GM13976 (cell line): ENCODE results near the gene MCOLN2.
"Not testable (repeated sequence)": the region's sequence is repeated elsewhere in the genome, so short reads cannot be mapped to it uniquely, and the experiment has no call there.

Experiments used
- DNase-seq: peaks from one replicate; pipeline ENCODE4 v3.0.0; 2012; ENCODE audit warnings: low spot score
- in situ Hi-C: fragments of 300-500 bp; cut with MboI; formaldehyde crosslinking; loops from one replicate; pipeline ENCODE4 v1.12.0; 2022; ENCODE audit warnings: low sequenced_read_pairs, mixed read lengths, inconsistent platforms; ENCODE audit not compliant: unreplicated experiment
- TF ChIP-seq, protein P1 (sequence below): IDR thresholded peaks from 2 replicates; pipeline ENCODE4 v1.5.1; 2012; ENCODE audit warnings: borderline replicate concordance, mild to moderate bottlenecking; ENCODE audit not compliant: insufficient read depth; ENCODE audit errors: extremely low read depth, missing control alignments, control extremely low read depth

MCOLN2 gene

DNA sequence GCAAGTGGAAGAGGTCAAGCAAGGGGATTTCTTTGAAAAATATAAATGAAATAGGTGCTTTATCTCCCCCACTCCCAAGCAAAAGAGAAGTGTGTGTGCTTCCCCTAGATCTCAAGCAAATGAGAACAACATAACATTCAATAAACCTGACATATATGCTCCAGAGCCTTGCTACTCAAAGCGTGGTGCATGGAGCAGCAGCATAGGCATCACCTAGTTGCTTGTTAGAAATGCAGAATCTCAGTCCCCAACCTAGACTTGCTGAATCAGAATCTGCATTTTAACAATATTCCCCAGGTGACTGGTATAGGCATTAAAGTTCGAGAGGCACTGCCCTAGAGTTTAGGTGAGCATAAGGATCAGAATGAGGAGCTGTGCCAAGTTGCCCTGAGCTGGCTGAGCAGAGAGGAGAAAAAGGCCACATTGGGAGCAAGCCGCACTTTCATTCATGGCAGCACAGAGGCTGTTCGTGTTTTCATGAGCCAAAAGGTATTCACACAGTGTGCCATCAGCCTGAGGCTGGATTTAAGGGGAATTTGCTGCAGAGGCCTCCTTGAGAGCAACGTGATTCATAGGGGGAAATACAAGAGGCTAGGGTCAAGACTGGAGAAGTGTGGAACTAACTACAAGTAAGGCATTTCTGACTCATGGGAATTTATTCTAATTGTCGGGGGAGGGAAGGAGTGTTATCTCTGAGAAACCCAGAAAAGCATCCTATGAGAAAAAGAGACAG lies 89.7 kb downstream of the MCOLN2 start:
- no peak for DNase-seq
- TF ChIP-seq, protein P1, sequence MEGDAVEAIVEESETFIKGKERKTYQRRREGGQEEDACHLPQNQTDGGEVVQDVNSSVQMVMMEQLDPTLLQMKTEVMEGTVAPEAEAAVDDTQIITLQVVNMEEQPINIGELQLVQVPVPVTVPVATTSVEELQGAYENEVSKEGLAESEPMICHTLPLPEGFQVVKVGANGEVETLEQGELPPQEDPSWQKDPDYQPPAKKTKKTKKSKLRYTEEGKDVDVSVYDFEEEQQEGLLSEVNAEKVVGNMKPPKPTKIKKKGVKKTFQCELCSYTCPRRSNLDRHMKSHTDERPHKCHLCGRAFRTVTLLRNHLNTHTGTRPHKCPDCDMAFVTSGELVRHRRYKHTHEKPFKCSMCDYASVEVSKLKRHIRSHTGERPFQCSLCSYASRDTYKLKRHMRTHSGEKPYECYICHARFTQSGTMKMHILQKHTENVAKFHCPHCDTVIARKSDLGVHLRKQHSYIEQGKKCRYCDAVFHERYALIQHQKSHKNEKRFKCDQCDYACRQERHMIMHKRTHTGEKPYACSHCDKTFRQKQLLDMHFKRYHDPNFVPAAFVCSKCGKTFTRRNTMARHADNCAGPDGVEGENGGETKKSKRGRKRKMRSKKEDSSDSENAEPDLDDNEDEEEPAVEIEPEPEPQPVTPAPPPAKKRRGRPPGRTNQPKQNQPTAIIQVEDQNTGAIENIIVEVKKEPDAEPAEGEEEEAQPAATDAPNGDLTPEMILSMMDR, result no peak
- in situ Hi-C loops, result no loop called here

DNA sequence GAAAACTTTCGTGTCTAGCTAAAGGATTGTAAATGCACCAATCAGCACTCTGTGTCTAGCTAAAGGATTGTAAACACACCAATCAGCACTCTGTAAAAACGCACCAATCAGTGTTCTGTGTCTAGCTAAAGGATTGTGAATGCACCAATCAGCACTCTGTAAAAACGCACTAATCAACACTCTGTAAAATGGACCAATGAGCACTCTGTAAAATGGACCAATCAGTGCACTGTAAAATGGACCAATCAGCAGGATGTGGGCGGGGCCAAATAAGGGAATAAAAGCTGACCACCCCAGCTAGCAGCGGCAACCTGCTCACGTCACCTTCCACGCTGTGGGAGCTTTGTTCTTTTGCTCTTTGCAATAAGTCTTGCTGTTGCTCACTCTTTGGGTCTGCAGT lies 94.2 kb downstream of the MCOLN2 start:
- in situ Hi-C loops, DNase-seq: not testable (repeated sequence)

DNA sequence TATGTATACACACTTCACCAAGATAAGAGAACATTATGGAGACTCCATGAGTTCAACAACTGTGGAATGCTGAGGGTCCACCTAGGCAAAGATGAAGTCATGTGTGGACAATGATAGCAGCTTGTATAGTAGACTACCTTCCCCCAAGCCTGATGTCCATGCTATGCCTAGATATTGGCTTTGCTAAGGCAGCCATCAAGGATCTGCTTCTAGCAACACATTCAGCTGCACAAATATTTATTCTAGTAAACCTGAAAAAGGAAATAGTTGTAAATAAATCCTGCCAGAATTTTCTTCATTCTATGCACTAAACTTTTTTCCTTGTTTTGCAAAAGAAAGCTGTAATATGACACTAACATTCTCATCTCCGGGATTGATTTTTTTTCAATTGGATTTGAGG lies 96.9 kb downstream of the MCOLN2 start:
- in situ Hi-C loops, result no loop called here
- no peak for DNase-seq
- TF ChIP-seq, protein P1, result no peak

DNA sequence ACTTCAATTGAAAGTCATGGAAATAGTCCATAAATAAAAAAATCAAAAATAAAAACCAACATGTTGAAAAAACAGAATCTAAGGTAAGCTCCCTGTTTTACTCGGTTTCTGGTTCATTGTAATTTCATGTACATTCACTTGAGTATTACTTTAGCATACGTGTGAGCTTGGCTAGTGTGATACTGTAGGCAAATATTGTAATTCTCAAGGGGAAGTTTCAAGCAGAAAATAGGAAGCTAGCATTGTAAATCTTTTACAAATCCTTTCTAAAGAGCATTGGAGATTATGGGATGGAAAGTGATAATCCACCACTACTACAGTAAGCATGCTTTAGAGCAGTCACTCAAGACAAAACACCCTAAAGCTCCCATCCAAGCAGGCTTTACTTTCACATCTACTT lies 100.6 kb downstream of the MCOLN2 start:
- no peak for DNase-seq
- TF ChIP-seq, protein P1, result no peak

DNA sequence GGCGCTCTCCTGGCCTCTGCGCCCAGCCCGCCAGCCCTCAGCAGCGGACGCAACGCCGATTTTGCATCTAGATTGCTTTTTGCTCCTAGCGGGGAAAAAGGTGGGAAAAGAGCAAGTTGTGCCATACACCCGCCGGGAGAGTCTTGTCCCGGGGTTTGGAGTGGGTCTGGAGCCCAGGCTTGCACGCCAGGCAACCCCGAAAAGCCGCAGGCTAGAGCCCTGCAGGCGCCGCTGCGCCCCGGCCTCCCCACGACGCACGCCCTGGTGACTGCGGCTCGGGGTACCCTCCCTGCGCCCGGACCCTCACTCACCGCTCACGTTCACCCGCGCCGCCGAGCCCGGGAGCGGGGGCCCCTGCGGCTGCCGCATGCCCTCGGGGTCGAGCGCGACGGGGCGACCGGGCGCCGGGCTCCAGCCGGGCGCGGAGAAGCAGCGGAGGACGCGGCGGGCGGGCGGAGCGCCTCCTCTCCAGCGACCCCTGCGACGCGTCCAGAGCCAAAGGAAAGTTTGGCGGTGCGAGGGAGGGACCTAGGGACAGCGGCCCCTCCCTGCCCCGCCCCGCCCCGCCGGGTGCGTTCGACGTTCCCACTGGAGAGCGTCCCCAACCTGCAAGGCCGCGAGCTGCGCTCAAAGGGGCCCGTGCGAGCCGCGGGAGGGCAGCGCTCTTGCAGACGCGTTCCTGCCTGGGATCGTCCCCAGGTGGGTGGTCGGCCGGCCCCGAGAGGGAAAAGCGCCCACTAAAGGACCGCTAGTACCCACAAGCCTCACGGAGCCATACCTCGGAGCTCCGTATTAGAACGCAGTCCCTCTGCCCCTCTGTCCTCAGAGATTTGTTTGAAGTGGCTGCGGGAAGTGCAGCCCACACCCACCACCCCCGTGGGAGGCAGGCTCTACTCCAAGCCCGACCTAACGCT lies 104.0 kb downstream of the MCOLN2 start, which contains the start of gene LPAR3:
Gene LPAR3 (minus strand): TSS at position 502 of the 914 bp plus-strand sequence. CDS start 27,086 bp downstream, outside the sequence.
- in situ Hi-C loops, result no loop called here
- TF ChIP-seq, protein P1, result no peak
- DNase-seq, result peak; percentile 36

More for the DNA sequence above, 100.6 kb downstream of the MCOLN2 start:
- in situ Hi-C loops, result no loop called here

DNA sequence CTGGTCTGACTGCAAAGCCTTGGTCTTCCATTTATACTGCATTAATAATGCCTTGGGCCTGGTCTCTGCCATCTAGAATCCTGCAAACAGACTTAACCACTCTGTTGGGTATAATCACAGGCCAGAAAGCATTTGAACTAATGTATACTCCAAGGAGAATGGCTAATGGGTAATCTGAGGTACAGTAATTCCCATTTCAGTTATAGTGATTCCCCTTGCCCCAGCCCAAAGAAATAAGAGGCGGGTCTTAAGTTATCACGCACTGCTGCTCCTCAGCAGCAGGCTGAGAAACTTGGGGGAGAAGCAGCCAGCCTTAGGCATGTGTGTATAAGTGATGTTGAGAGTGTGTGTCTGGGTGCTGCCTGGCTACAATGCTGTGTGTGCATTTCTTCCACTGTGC lies 106.3 kb downstream of the MCOLN2 start:
- in situ Hi-C loops, result no loop called here
- TF ChIP-seq, protein P1, result no peak
- DNase-seq, result no peak

DNA sequence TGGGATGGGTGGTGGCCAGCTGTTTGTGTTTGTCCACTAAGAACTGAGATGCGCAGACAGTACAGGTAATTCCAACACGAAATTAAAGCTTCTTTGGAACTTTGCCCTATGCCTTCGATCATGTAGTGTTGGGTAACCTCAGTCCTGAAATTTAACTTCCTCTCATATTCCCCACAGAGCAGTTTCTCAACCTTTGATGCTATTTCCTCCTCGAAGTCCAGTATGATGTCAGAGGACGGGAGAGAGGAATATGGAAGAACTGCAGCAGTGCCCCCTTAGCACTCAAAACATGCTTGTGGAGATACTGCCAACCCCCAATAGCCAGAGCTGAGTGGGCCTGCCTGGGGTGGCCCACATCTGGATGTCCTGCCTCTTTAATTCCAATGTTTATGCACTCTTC lies 107.5 kb downstream of the MCOLN2 start:
- TF ChIP-seq, protein P1, result no peak
- DNase-seq, result no peak
- in situ Hi-C loops, result no loop called here
